Measurements from ENCODE around the gene TERT. TPM values are rescaled to one million over a fixed set of nuclear protein-coding genes. Genes with fewer than 3 reads are reported as not detected.
A peak's percentile ranks its signal among the peaks of the same experiment; 100 is the strongest.

The TERT gene
- total RNA-seq, 5 donors from 2014 or later (not counting 1 experiment from before 2014, with no cell fraction given): 0.09 to 0.70 (median 0.28) TPM

- Mint-ChIP-seq H3K27me3 (peaks cover 0 to 11% of the 10 kb centered on the region in 2 donors), H3K36me3 (no peaks in the 10 kb centered on the region), H3K4me1 (no peaks in the 10 kb centered on the region), H3K27ac (no peak overlapping the region), H3K9me3 (no peaks in the 10 kb centered on the region), H3K4me3 (no peak overlapping the region)
- Histone ChIP-seq H3K4me3 (ENCODE audit: control insufficient read depth in 1 of 2, extremely low read depth in 1 of 2, low read length in 1 of 2) (no peak overlapping the region), H3K36me3 (ENCODE audit: control insufficient read depth in 2 of 2, extremely low read depth in 1 of 2, insufficient read depth in 1 of 2, low read length in 1 of 2) (no peaks in the 10 kb centered on the region), H3K9me3 (no peaks in the 10 kb centered on the region), H3K27me3 (replicated peaks in 1 of 2; ENCODE audit: control insufficient read depth in 2 of 2, extremely low read depth in 1 of 2, insufficient read depth in 2 of 2, low read length in 1 of 2) (peaks cover 0 to 51% of the 10 kb centered on the region in 2 experiments), H3K27ac (ENCODE audit: low read length) (no peak overlapping the region), H3K4me1 (ENCODE audit: control insufficient read depth in 1 of 2, extremely low read depth in 1 of 2, insufficient read depth in 2 of 2, low read length in 2 of 2) (peaks cover 0 to 3% of the 10 kb centered on the region in 2 experiments)
- POLR2A ChIA-PET: no interaction called here
- 26% methylated on average over 42 of the region's 43 CpGs for WGBS (ENCODE audit: insufficient coverage)
- ATAC-seq (replicated peaks in 1 of 4) (no peak), DNase-seq (peak in 5 of 35 experiments; percentile 6 to 37 (median 18))
- CTCF ChIA-PET: no interaction called here
Observed at GRCh38 chr5:1246711-1247431, 48.0 kb downstream of the TERT start.

DNA sequence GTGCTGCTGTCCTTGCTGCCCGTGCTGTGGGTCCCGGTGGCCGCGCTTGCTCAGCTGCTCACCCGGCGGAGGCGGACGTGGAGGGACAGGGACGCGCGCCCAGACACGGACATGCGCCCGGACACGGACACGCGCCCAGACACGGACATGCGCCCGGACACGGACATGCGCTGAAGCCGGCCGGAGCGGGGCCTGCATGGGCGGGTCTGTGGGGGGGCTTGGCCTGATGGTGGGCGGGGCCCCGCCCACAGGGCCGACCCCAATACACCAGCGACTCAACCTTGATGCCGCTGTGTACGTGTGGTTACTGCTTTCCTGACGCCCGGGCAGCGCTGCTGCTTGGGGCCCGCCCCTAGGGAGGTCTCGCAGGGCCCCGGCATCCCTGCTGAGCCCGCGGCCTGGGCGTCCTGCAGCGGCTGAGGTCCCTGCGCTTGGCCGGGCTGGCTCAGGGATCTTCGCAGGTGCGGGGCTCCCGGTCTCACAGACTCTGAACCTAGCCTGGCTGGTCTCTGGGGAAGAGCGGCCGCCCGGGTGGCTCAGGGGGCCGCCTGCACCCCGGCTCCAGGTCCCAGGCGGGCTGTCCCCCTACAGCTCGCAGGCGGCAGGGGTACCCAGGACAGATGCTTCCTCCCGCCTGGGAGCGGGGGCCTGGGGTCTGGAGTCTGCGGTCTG is 48.8 kb downstream of the TERT start:
- DNase-seq (no peak), ATAC-seq (replicated peaks in 1 of 4) (no peak)
- Histone ChIP-seq H3K27ac (ENCODE audit: low read length) (no peak overlapping the region), H3K4me1 (ENCODE audit: control insufficient read depth in 1 of 2, extremely low read depth in 1 of 2, insufficient read depth in 2 of 2, low read length in 2 of 2) (peaks cover 0 to 3% of the 10 kb centered on the region in 2 experiments), H3K4me3 (ENCODE audit: control insufficient read depth in 1 of 2, extremely low read depth in 1 of 2, low read length in 1 of 2) (no peak overlapping the region), H3K27me3 (replicated peaks in 1 of 2; ENCODE audit: control insufficient read depth in 2 of 2, extremely low read depth in 1 of 2, insufficient read depth in 2 of 2, low read length in 1 of 2) (peaks cover 0 to 55% of the 10 kb centered on the region in 2 experiments), H3K9me3 (no peaks in the 10 kb centered on the region), H3K36me3 (ENCODE audit: control insufficient read depth in 2 of 2, extremely low read depth in 1 of 2, insufficient read depth in 1 of 2, low read length in 1 of 2) (no peaks in the 10 kb centered on the region)
- no peak overlapping the region for H3K27ac Mint-ChIP-seq
- H3K27me3 Mint-ChIP-seq: peaks cover 0 to 14% of the 10 kb centered on the region in 2 donors
- H3K4me3 Mint-ChIP-seq: no peak overlapping the region
- ChIA-PET CTCF (no interaction called here), POLR2A (no interaction called here)
- no peaks in the 10 kb centered on the region for H3K4me1 Mint-ChIP-seq
- WGBS (ENCODE audit: insufficient coverage): 35% methylated on average over 58 of the region's 58 CpGs
- no peaks in the 10 kb centered on the region for H3K9me3 Mint-ChIP-seq
- no peaks in the 10 kb centered on the region for H3K36me3 Mint-ChIP-seq

GRCh38 chr5:1244976-1245375 is 49.9 kb downstream of the TERT start:
- POLR2A ChIA-PET: no interaction called here
- H3K36me3 Mint-ChIP-seq: no peaks in the 10 kb centered on the region

DNA sequence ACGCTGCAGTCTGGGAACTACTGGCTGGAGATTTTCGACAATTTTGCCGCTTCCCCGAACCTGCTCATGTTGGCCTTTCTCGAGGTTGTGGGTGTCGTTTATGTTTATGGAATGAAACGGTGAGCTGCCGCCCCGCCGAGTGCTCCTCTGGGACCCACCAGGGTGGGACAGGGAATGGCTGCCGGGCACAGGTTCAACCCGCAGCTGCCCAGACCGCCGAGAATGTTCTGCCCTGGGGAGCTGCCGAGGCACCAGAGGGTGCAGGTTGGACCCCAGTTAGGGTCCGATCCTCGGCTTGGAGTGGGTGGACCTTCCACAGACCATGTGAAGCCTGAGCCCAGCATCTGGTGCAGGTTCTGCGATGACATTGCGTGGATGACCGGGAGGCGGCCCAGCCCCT is 50.6 kb downstream of the TERT start:
- no peaks in the 10 kb centered on the region for H3K36me3 Mint-ChIP-seq
- H3K36me3 ChIP-seq (ENCODE audit: control insufficient read depth in 2 of 2, extremely low read depth in 1 of 2, insufficient read depth in 1 of 2, low read length in 1 of 2): no peaks in the 10 kb centered on the region
- no peak overlapping the region for H3K4me3 Mint-ChIP-seq
- no peaks in the 10 kb centered on the region for H3K9me3 Mint-ChIP-seq
- H3K27me3 Mint-ChIP-seq: peaks cover 0 to 14% of the 10 kb centered on the region in 2 donors
- CTCF ChIA-PET: interaction anchor here in 1 of 2 donors (0.6 kb wide), 1 partner anchor 21 kb away, joined by 3 read pairs; no protein-coding TSS in a partner anchor
- no peak for ATAC-seq (replicated peaks in 1 of 4)
- POLR2A ChIA-PET: no interaction called here
- no peak overlapping the region for H3K4me3 ChIP-seq (ENCODE audit: control insufficient read depth in 1 of 2, extremely low read depth in 1 of 2, low read length in 1 of 2)
- H3K9me3 ChIP-seq: no peaks in the 10 kb centered on the region
- no peak for DNase-seq
- 70% methylated on average over 21 of the region's 21 CpGs for WGBS (ENCODE audit: insufficient coverage)
- H3K27ac ChIP-seq (ENCODE audit: low read length): no peak overlapping the region
- H3K4me1 Mint-ChIP-seq: no peaks in the 10 kb centered on the region
- H3K27ac Mint-ChIP-seq: no peak overlapping the region
- H3K4me1 ChIP-seq (ENCODE audit: control insufficient read depth in 1 of 2, extremely low read depth in 1 of 2, insufficient read depth in 2 of 2, low read length in 2 of 2): peaks cover 0 to 3% of the 10 kb centered on the region in 2 experiments
- H3K27me3 ChIP-seq (replicated peaks in 1 of 2; ENCODE audit: control insufficient read depth in 2 of 2, extremely low read depth in 1 of 2, insufficient read depth in 2 of 2, low read length in 1 of 2): peaks cover 0 to 52% of the 10 kb centered on the region in 2 experiments

More at GRCh38 chr5:1244976-1245375, 49.9 kb downstream of the TERT start:
- H3K9me3 ChIP-seq: no peaks in the 10 kb centered on the region
- Mint-ChIP-seq H3K4me3 (no peak overlapping the region), H3K9me3 (no peaks in the 10 kb centered on the region), H3K27me3 (peaks cover 0 to 14% of the 10 kb centered on the region in 2 donors), H3K27ac (no peak overlapping the region), H3K4me1 (no peaks in the 10 kb centered on the region)
- WGBS (ENCODE audit: insufficient coverage): 52% methylated on average over 7 of the region's 10 CpGs
- DNase-seq: no peak
- peaks cover 0 to 3% of the 10 kb centered on the region in 2 experiments for H3K4me1 ChIP-seq (ENCODE audit: control insufficient read depth in 1 of 2, extremely low read depth in 1 of 2, insufficient read depth in 2 of 2, low read length in 2 of 2)
- CTCF ChIA-PET: no interaction called here
- no peak for ATAC-seq (replicated peaks in 1 of 4)
- no peak overlapping the region for H3K4me3 ChIP-seq (ENCODE audit: control insufficient read depth in 1 of 2, extremely low read depth in 1 of 2, low read length in 1 of 2)
- H3K27me3 ChIP-seq (replicated peaks in 1 of 2; ENCODE audit: control insufficient read depth in 2 of 2, extremely low read depth in 1 of 2, insufficient read depth in 2 of 2, low read length in 1 of 2): peaks cover 0 to 52% of the 10 kb centered on the region in 2 experiments
- no peaks in the 10 kb centered on the region for H3K36me3 ChIP-seq (ENCODE audit: control insufficient read depth in 2 of 2, extremely low read depth in 1 of 2, insufficient read depth in 1 of 2, low read length in 1 of 2)
- H3K27ac ChIP-seq (ENCODE audit: low read length): no peak overlapping the region

GRCh38 chr5:1243487-1244130 is 51.3 kb downstream of the TERT start:
- peaks cover 0 to 51% of the 10 kb centered on the region in 2 experiments for H3K27me3 ChIP-seq (replicated peaks in 1 of 2; ENCODE audit: control insufficient read depth in 2 of 2, extremely low read depth in 1 of 2, insufficient read depth in 2 of 2, low read length in 1 of 2)
- no peak overlapping the region for H3K4me3 Mint-ChIP-seq
- H3K4me1 Mint-ChIP-seq: no peaks in the 10 kb centered on the region
- H3K4me3 ChIP-seq (ENCODE audit: control insufficient read depth in 1 of 2, extremely low read depth in 1 of 2, low read length in 1 of 2): no peak overlapping the region
- DNase-seq (no peak), ATAC-seq (replicated peaks in 1 of 4) (peak in 1 of 4 experiments; percentile 15)
- no peaks in the 10 kb centered on the region for H3K36me3 ChIP-seq (ENCODE audit: control insufficient read depth in 2 of 2, extremely low read depth in 1 of 2, insufficient read depth in 1 of 2, low read length in 1 of 2)
- ChIA-PET POLR2A (no interaction called here), CTCF (interaction anchor here in 1 of 2 donors (0.6 kb wide), 1 partner anchor 20 kb away, joined by 3 read pairs; no protein-coding TSS in a partner anchor)
- H3K4me1 ChIP-seq (ENCODE audit: control insufficient read depth in 1 of 2, extremely low read depth in 1 of 2, insufficient read depth in 2 of 2, low read length in 2 of 2): peaks cover 0 to 3% of the 10 kb centered on the region in 2 experiments
- no peaks in the 10 kb centered on the region for H3K9me3 ChIP-seq
- H3K27me3 Mint-ChIP-seq: peaks cover 0 to 14% of the 10 kb centered on the region in 2 donors
- 71% methylated on average over 24 of the region's 33 CpGs for WGBS (ENCODE audit: insufficient coverage)
- H3K9me3 Mint-ChIP-seq: no peaks in the 10 kb centered on the region
- no peak overlapping the region for H3K27ac ChIP-seq (ENCODE audit: low read length)
- H3K27ac Mint-ChIP-seq: no peak overlapping the region
- H3K36me3 Mint-ChIP-seq: no peaks in the 10 kb centered on the region

GRCh38 chr5:1242733-1243486 is 52.0 kb downstream of the TERT start:
- no peaks in the 10 kb centered on the region for H3K9me3 Mint-ChIP-seq
- ChIA-PET CTCF (no interaction called here), POLR2A (no interaction called here)
- no peak for ATAC-seq (replicated peaks in 1 of 4)
- no peaks in the 10 kb centered on the region for H3K4me1 Mint-ChIP-seq
- no peaks in the 10 kb centered on the region for H3K36me3 Mint-ChIP-seq
- no peak overlapping the region for H3K27ac ChIP-seq (ENCODE audit: low read length)
- H3K9me3 ChIP-seq: no peaks in the 10 kb centered on the region
- DNase-seq: no peak
- peaks cover 0 to 46% of the 10 kb centered on the region in 2 experiments for H3K27me3 ChIP-seq (replicated peaks in 1 of 2; ENCODE audit: control insufficient read depth in 2 of 2, extremely low read depth in 1 of 2, insufficient read depth in 2 of 2, low read length in 1 of 2)
- no peak overlapping the region for H3K27ac Mint-ChIP-seq
- H3K4me3 ChIP-seq (ENCODE audit: control insufficient read depth in 1 of 2, extremely low read depth in 1 of 2, low read length in 1 of 2): no peak overlapping the region
- H3K4me3 Mint-ChIP-seq: no peak overlapping the region
- 80% methylated on average over 14 of the region's 14 CpGs for WGBS (ENCODE audit: insufficient coverage)
- H3K36me3 ChIP-seq (ENCODE audit: control insufficient read depth in 2 of 2, extremely low read depth in 1 of 2, insufficient read depth in 1 of 2, low read length in 1 of 2): no peaks in the 10 kb centered on the region
- H3K27me3 Mint-ChIP-seq: peaks cover 0 to 14% of the 10 kb centered on the region in 2 donors
- peaks cover 0 to 3% of the 10 kb centered on the region in 2 experiments for H3K4me1 ChIP-seq (ENCODE audit: control insufficient read depth in 1 of 2, extremely low read depth in 1 of 2, insufficient read depth in 2 of 2, low read length in 2 of 2)
